Vagina (tissue), 2 donors: Measurements from ENCODE around the gene SNX24.

Experiments
- CTCF ChIP-seq, 3 experiments: fragments of 450-650 bp in 2 of 3; fragments of 200-600 bp in 1 of 3; sonication (generic) in 1 of 3; IDR thresholded peaks; one replicate each; pipeline ENCODE4 v1.5.1; 2017 to 2019; ENCODE audit warnings: antibody characterized with exemption in 3 of 3, mild to moderate bottlenecking in 2 of 3, moderate library complexity in 2 of 3
- POLR2A ChIP-seq, 2 donors: fragments of 450-650 bp; IDR thresholded peaks; one replicate each; pipeline ENCODE4 v1.6.1; 2017; ENCODE audit warnings: antibody characterized with exemption in 2 of 2, mild to moderate bottlenecking in 2 of 2, moderate library complexity in 2 of 2
- POLR2AphosphoS5 ChIP-seq, 2 donors: sonication (generic); formaldehyde crosslinking; IDR thresholded peaks; one replicate each; pipeline ENCODE4 v1.9.0; 2017; ENCODE audit warnings: antibody characterized with exemption in 2 of 2, mild to moderate bottlenecking in 2 of 2, low read depth in 1 of 2; ENCODE audit not compliant: insufficient read depth in 1 of 2

GRCh38 chr5:122885891-122886290, 40.5 kb downstream of the SNX24 start:
- TF ChIP-seq CTCF (IDR thresholded peaks at IDR 0.05): no peak
- no peak for TF ChIP-seq POLR2AphosphoS5 (IDR thresholded peaks at IDR 0.05; ENCODE audit: insufficient read depth in 1 of 2, low read depth in 1 of 2)
- no peak for TF ChIP-seq POLR2A (IDR thresholded peaks at IDR 0.05)
